Hepatocyte (in vitro differentiated cells): ENCODE measurements around the gene PNPLA2. TPM values are rescaled to one million over a fixed set of nuclear protein-coding genes. Genes with fewer than 3 reads are reported as not detected.

Source experiments
- DNase-seq: peaks from one replicate; pipeline ENCODE4 v3.0.0-alpha.2; 2016; ENCODE audit warnings: low spot score
- H2AFZ ChIP-seq: fragments of 200-600 bp; sonication (generic); 2 replicates; pipeline ENCODE4 v1.6.0; 2016; ENCODE audit warnings: antibody characterized with exemption, mild to moderate bottlenecking
- H3K27ac ChIP-seq: fragments of 200-600 bp; sonication (generic); 2 replicates; pipeline ENCODE4 v1.5.1; 2016; ENCODE audit warnings: mild to moderate bottlenecking
- H3K27me3 ChIP-seq: fragments of 200-600 bp; sonication (generic); 2 replicates; pipeline ENCODE4 v1.6.1; 2016
- H3K36me3 ChIP-seq: fragments of 200-600 bp; sonication (generic); replicated peaks from 2 replicates; pipeline ENCODE4 v1.5.1; 2016; ENCODE audit warnings: low read depth; ENCODE audit not compliant: insufficient read depth
- H3K4me1 ChIP-seq: fragments of 200-600 bp; sonication (generic); 2 replicates; pipeline ENCODE4 v1.5.1; 2016; ENCODE audit warnings: mild to moderate bottlenecking, moderate library complexity; ENCODE audit not compliant: insufficient read depth
- H3K4me2 ChIP-seq: fragments of 200-600 bp; sonication (generic); 2 replicates; pipeline ENCODE4 v1.6.0; 2016
- H3K4me3 ChIP-seq: fragments of 200-600 bp; sonication (generic); 2 replicates; pipeline ENCODE4 v1.5.1; 2016; ENCODE audit warnings: mild to moderate bottlenecking
- H3K79me2 ChIP-seq: fragments of 200-600 bp; sonication (generic); 2 replicates; pipeline ENCODE4 v1.6.0; 2017; ENCODE audit warnings: mild to moderate bottlenecking
- H3K9me2 ChIP-seq: fragments of 200-600 bp; sonication (generic); replicated peaks from 2 replicates; pipeline ENCODE4 v1.6.0; 2017; ENCODE audit warnings: mild to moderate bottlenecking; ENCODE audit not compliant: insufficient read depth
- H3K9me3 ChIP-seq: fragments of 200-600 bp; sonication (generic); 2 replicates; pipeline ENCODE4 v1.5.1; 2016; ENCODE audit warnings: low read depth, mild to moderate bottlenecking
- H4K20me1 ChIP-seq: fragments of 200-600 bp; sonication (generic); 2 replicates; pipeline ENCODE4 v1.6.0; 2016; ENCODE audit warnings: mild to moderate bottlenecking; ENCODE audit not compliant: insufficient read depth, poor library complexity, severe bottlenecking
- CTCF ChIP-seq: fragments of 200-600 bp; sonication (generic); IDR thresholded peaks from 2 replicates; pipeline ENCODE4 v1.5.1; 2016; ENCODE audit warnings: antibody characterized with exemption, mild to moderate bottlenecking; ENCODE audit not compliant: poor library complexity
- EZH2 ChIP-seq: fragments of 200-600 bp; sonication (generic); IDR thresholded peaks from 2 replicates; pipeline ENCODE4 v1.6.1; 2016; ENCODE audit warnings: antibody characterized with exemption, mild to moderate bottlenecking, borderline replicate concordance
- EZH2phosphoT487 ChIP-seq: fragments of 200-600 bp; sonication (generic); IDR thresholded peaks from one replicate; pipeline ENCODE4 v1.6.1; 2018; ENCODE audit warnings: antibody characterized with exemption, mild to moderate bottlenecking, low read depth, moderate library complexity; ENCODE audit not compliant: unreplicated experiment, severe bottlenecking
- WGBS: methylation state at CpG from one replicate; pipeline ENCODE4 v1.1.6; 2016; ENCODE audit warnings: low lambda C conversion rate; ENCODE audit errors: missing lambda C conversion rate; 5-methylcytosine and 5-hydroxymethylcytosine counted together
- polyA plus RNA-seq: library from polyadenylated mRNA; unstranded; fragments of >200 nt; fragmentation: Nextera tagmentation; extraction: Ambion mirVana; gene quantifications from 2 replicates; pipeline ENCODE4 v1.2.1, GENCODE V29; 2016
- total RNA-seq: library from RNA; depleted of rRNA; stranded (reverse); fragments of >200 nt; gene quantifications from 2 replicates; pipeline ENCODE4 v1.2.3, GENCODE V29; 2014

The PNPLA2 gene
- total and polyA plus RNA-seq, 2 experiments from 2014 or later = 12.9 to 50.0 TPM

GRCh38 chr11:773830-774229, 44.9 kb upstream of the PNPLA2 start:
- Histone ChIP-seq H3K9me3 (no peaks in the 10 kb centered on the region), H3K4me3 (no peak overlapping the region), H3K9me2 (no peaks in the 10 kb centered on the region), H3K4me1 (peaks cover 21% of the 10 kb centered on the region), H3K79me2 (peaks cover 58% of the 10 kb centered on the region), H3K4me2 (no peak overlapping the region), H3K27ac (no peak overlapping the region), H3K27me3 (no peaks in the 10 kb centered on the region), H4K20me1 (peaks cover 41% of the 10 kb centered on the region), H3K36me3 (no peaks in the 10 kb centered on the region), H2AFZ (no peak overlapping the region)
- TF ChIP-seq EZH2 (no peak), CTCF (no peak), EZH2phosphoT487 (no peak)
- 98% methylated on average over 9 of the region's 9 CpGs for WGBS
- no peak for DNase-seq

- 86% methylated on average over 20 of the region's 20 CpGs for WGBS
- no peaks in the 10 kb centered on the region for H3K27me3 ChIP-seq
- H4K20me1 ChIP-seq = peaks cover 43% of the 10 kb centered on the region
- no peak overlapping the region for H2AFZ ChIP-seq
- no peaks in the 10 kb centered on the region for H3K36me3 ChIP-seq
- H3K79me2 ChIP-seq = peaks cover 64% of the 10 kb centered on the region
- peak overlapping the region; percentile 100 for H3K4me2 ChIP-seq
- DNase-seq = peak; percentile 20
- TF ChIP-seq EZH2 (no peak), CTCF (no peak), EZH2phosphoT487 (no peak)
- H3K27ac ChIP-seq = no peak overlapping the region
- H3K4me3 ChIP-seq = no peak overlapping the region
- H3K9me3 ChIP-seq = no peaks in the 10 kb centered on the region
- H3K4me1 ChIP-seq = peaks cover 21% of the 10 kb centered on the region
- H3K9me2 ChIP-seq = no peaks in the 10 kb centered on the region
Measured at GRCh38 chr11:774873-775592, 43.7 kb upstream of the PNPLA2 start.

- Histone ChIP-seq H3K27ac (no peak overlapping the region), H3K4me1 (peaks cover 21% of the 10 kb centered on the region), H3K9me3 (no peaks in the 10 kb centered on the region), H3K79me2 (peaks cover 64% of the 10 kb centered on the region), H3K36me3 (no peaks in the 10 kb centered on the region), H3K4me3 (peak overlapping the region; percentile 100), H3K4me2 (peak overlapping the region; percentile 100), H3K9me2 (no peaks in the 10 kb centered on the region), H3K27me3 (no peaks in the 10 kb centered on the region), H2AFZ (no peak overlapping the region), H4K20me1 (peaks cover 44% of the 10 kb centered on the region)
- TF ChIP-seq EZH2 (no peak), EZH2phosphoT487 (no peak), CTCF (no peak)
- WGBS = 62% methylated on average over 9 of the region's 11 CpGs
- no peak for DNase-seq
Measured at GRCh38 chr11:776263-776560, 42.5 kb upstream of the PNPLA2 start.
